GM20431 (cell line): ENCODE results near the gene RAX2.

Experiments used
- in situ Hi-C: fragments of 300-500 bp; cut with MseI, MboI; formaldehyde crosslinking; loops from one replicate; pipeline ENCODE4 v1.15.0; 2020; ENCODE audit warnings: low sequenced_read_pairs; ENCODE audit not compliant: unreplicated experiment

RAX2 gene

DNA sequence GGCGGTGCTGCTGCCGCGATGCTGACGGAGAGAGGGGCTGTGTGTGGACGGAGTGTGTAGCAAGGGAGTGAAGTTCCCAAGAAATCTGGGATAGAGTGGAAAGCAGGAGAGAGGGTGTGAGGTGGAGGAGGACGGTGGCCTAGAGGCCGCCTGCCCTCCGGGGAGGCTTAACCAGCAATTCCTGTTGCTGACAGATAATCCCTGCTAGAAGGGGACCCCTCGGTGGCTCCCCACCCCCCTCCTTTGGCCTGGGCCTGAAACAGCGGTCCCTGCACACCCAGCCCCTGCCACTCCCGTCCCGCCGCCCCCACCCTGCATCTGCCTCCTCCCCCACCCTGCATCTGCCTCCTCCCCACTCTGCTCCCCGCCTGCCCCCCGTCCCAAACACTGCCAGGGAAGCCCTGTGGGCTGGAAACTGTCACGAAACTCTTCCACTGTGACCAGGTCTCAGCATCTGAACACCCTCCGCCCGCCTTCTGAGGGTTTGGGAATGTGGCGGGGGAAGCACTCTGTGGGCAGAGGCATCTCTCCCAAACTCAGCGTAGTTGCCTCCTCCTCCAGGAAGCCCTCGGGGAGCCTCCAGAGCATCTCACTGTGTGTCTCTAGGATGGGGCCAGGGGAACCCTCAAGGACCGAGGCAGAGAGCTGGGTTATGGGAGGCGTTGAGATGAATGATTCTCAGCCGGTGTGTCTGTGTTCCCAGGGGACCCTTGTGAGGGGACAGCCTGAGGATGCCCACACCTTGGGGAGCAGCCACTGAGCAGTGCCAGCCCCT, 31.3 kb upstream of the RAX2 start:
- in situ Hi-C loops, result no loop called here

DNA sequence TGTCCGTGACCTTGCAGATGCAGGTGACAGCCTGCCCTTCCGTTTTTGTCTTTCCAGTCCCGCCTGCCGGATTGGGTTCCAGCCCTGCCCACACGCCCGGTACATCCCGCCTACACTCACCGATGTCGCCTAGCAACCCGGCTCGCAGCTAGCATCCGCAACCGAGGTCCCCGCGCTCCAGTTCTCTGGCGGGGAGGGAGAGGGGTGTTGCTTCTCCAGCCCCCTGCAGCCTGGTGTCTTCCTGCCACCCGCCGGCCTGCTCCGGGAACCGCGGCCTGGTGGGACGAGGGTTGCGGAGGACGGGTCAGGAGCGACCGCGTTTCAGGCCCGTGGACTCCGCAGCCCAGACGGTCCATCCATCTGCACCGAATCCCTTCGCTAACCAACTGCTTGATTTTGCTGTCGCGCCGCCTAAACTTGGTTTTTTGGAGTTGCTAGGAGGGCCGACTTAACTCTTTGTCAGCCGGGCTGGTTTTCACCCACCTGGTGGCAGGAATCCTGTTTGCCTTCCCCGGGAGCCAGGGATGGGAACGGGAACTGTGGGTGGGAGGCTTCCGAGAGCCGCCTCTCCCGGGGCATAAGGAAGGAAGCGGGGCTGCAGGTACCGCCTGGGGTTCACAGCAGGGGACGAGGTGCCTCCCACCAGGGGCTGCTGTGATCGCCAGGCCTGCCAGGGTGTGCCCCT, 29.5 kb upstream of the RAX2 start:
- in situ Hi-C loops, result no loop called here

DNA sequence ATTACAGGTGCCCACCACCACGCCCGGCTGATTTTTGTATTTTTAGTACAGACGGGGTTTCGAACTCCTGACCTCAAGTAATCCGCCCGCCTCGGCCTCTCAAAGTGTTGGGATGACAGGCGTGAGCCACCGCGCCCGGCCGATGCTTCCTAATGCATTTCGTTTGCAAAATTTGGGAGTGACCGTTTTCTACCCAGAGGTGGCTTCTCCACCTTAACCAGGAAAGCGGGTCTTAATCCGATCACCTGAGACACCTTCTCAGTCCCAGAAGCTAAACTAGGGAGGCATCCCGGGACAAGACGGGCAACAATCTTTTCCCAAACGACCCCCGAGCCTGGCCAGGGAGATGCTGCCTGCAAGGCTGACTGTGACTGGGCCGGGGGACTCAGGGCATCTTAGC, 29.0 kb upstream of the RAX2 start:
- in situ Hi-C loops, result no loop called here

DNA sequence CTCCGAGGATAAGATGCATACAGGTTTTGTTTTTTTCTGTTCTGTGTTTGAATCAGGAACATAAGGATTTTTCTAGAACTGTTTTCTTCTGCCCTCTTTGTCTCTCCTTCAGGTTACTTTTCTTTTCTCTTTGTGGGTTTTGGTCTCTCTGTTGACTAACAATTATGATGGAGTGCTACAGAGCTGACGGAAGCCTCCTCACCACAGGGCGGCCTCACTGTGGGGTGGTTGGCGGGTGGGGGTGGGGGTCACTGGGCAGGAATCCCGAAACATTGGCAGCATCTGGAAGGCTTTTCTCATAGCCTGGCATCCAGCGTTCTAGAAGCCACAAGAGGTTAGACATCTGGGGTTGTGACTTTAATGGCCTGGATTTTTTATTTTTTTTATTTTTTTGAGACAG, 26.1 kb upstream of the RAX2 start:
- in situ Hi-C loops, result no loop called here

DNA sequence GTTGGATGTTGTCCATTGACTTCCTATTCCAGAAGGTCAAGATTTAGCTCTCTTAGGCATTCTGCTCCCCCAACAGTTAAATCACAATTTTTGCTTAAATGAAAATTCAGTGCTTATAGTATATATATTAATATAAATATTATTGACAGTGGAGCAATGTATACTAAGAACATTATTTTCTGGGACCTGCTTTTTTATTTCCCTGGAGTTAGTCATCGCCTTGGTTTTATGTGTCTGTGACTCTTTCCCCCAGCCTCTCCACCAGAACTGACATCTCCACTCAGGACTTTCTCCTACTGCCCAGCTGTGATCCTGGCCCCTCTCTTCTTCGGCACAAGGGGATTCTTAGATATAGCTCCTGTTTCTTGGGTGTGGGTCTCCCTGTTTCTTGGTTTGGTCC, 24.3 kb upstream of the RAX2 start:
- in situ Hi-C loops, result no loop called here

DNA sequence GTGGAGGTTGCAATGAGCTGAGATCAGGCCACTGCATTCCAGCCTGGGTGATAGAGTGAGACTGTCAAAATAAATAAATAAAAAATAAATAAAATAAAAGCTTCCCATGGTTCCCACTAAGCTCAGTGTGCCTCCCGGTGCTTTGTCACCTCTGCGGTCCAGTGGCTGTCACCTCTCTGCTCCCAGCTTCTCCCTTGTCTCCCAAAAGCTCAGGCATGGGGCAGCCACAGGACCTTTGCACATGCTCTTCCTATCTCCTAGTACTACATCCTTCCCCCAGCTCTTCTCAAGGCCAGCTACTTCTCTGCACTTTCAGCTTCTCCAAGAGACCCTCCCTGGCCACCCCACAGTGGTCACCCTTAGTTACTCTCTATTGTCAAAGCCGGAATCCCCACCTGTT, 21.8 kb upstream of the RAX2 start:
- in situ Hi-C loops, result no loop called here

DNA sequence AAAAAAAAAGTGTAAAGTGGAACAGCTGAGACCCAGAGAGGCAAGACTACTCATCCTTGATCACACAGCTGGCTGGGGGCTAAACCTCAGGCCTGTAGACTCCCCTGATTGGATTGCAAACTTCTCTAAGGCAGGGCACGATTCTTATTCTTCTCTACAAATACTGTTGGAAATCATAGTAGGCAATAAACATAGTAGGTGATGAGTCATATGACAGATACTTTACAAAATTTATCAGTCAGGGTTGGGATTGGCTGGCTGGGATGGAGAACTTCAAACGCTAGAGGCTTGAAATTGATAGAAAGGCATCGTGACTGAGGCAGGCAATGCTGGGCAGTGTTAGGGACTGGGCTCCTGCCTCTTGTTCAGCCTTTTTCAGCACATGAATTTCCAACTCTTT, 20.1 kb upstream of the RAX2 start:
- in situ Hi-C loops, result no loop called here

DNA sequence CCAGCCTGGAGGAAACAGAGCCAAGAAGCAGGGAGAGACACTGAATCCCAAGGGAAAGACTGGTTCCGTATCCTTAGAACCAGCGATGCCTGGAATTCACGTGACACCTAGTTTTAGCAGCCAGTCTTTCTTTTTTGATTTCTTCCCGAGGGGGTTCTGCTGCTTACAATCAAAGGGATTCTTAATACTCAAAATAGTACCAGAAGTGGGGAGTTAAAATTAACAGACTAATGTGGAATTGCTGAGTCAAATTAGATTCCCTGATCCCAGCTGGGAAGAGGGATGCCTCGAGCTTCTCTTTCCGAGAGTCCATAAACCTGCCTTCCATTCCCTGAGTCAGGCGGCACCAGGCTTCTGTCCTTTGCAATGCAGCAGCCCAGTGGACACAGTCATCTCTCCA, 18.9 kb upstream of the RAX2 start:
- in situ Hi-C loops, result no loop called here

DNA sequence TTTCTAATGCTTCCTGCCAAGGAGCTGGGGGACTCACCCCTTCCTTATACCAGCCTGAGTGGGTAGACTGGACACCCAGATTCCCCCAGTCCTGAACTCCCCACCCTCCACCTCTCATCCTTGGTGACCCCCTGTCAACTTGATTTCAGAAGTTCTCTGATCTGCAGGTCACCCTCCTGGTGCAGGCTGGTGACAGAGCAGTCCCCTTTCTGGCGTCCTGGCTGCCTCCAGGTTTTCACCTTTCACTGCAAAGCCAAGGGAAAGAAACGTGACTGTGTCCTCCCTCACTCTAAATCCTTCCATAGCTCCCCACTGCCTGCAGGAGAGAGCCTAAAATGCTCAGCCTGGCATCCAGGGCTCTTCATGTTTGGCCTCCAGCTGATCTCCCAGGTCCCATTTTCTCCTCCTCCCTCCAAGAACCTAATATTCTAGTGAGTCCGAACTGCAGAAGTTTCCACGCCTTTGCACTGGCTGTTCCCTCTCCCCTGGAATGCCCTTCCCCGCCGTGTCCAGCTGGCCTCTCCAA, 18.2 kb upstream of the RAX2 start:
- in situ Hi-C loops, result no loop called here

DNA sequence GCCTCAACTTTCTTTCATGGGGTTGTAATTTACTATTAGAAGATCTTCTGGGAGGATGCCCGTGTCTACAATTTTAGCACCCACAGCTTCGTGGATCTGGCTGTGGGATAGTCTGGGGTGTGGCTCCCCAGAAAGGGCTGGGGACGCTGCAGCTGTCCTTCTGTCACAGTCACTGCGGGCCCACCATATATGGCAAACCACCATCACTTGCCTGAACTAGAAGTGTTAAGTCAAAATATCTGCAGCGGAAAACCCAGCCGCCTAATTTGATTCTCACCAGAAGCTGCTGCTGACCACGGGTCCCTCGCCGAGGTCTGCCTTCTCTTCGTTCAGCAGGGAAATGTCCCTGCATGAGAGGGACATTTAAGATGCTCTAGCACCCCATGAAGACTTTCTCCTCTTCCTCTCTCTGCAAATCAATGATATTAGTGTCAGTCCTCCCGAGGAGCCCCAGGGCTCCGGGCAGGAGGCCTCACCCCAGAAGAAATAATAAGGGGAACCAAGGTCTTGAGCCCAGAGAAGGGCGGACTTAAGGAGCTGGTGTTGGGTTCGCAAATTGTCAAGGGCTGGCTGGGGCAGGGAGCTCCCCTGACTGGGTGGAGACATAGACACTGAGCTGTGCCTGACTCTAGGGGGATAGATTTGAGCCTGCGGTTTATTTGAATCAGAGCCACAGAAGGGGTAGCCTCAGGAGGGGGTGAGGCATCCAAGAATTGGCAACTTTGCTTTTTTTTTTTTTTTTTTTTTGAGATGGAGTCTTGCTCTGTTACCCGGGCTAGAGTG, 17.2 kb upstream of the RAX2 start:
- in situ Hi-C loops, result no loop called here

DNA sequence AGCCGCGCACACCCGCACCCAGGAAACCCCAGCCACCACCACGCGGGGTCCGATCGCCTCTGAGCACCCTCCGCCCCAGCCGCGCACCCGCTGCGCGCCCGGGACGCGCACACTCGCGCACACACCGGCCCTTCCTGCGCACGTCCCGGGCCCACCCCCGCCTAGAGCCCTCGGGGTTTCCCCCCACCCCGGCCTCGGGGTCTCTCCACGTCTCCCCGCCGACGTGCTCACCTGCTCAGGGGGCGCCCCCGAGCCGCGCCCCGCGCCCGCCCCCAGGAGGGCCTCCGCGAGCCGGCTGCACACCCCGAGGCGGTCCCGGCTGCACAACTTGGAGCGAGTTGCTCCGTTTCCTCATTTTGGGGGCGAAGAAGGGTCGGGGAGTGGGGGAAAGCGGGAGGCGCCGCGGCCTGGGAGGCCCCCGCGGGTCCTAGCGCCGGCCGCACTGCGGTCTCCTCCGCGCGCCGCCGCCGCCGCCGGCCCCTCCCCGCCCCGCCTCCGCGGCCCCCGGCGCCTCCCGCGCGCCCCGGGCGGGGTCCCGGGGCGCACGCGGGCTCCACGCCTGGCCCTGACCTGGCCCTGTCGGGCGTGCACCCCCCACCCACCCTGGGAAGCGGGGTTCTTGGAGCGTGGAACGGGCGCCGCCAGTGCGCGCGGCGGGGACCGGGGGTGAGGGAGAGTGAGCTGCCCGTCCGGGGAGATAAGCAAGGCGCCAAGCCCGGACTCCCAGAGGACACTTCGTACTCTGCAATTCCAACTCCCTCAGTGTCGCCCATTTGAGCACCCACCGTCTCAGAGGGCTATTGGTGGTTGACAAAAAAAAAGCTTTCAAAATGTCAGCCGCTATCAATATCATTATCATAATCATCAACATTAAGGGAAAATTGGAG, 14.2 kb upstream of the RAX2 start, which contains the start of gene MATK:
TSS of gene MATK (minus strand) at position 444 of the 887 bp plus-strand sequence. CDS start 1,246 bp downstream, outside the sequence.
- in situ Hi-C loops, result no loop called here

DNA sequence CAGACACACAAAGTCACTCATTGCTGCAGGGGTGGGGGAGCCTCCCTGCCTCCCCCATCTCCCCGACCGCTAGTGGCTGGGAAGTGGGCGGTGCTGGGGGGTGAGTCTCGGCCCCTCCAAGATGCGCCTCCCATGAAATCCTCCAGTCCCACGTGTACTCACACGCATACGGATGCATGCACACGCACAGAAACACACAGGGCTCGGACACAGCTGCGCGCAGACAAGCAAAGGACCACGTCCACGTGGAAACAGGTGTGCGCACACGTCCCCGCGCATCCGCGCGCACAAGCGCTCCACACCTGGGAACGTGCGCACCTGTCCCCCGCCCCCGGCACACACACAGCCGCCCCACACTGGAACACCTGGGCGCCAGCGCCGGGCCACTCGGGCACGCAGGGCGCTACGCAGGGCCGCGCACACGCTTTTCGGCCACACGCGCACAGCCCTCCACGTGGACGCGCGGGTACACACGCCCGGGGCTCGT, 13.5 kb upstream of the RAX2 start:
- in situ Hi-C loops, result no loop called here

DNA sequence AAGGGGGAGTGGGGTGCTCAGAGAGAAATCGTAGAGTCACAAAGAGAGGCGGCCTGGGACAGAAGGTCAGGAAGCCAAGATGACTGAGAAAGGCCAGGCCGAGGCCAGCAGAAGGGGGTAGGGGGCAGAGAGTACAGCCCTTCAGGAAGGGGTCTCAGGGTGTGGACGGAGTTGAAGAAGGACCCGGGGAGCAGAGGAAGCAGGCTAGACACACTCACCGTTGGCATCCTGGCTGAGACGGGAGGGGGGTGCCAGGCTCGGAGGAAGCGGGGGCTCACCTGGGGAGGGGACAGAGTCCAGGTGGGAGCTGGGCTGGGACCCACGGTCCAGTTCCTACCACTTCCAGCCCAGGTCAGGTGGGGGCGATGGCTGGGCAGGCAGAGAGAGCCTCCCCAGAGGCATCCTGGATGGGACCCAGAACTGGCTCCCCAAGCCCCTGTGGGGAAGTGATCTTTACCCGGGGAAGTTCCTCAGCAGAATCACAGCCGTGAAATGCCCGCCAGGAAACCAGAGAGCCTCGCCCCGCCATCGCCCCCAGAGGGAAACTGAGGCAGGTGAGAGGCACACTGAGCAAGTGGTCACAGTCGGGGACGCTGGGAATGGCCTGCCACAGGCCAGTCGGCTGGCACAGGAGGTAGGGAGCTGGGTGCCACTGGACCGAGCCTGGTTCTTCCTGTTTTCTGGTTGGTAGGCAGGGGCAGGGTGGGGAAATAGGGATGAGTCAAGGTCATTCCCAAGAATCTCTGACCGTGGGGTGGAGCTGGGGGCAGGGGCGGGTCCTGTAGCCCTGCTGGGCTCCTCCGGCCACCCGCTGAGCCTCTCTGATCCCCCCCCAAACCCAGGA, 12.8 kb upstream of the RAX2 start:
- in situ Hi-C loops, result no loop called here

DNA sequence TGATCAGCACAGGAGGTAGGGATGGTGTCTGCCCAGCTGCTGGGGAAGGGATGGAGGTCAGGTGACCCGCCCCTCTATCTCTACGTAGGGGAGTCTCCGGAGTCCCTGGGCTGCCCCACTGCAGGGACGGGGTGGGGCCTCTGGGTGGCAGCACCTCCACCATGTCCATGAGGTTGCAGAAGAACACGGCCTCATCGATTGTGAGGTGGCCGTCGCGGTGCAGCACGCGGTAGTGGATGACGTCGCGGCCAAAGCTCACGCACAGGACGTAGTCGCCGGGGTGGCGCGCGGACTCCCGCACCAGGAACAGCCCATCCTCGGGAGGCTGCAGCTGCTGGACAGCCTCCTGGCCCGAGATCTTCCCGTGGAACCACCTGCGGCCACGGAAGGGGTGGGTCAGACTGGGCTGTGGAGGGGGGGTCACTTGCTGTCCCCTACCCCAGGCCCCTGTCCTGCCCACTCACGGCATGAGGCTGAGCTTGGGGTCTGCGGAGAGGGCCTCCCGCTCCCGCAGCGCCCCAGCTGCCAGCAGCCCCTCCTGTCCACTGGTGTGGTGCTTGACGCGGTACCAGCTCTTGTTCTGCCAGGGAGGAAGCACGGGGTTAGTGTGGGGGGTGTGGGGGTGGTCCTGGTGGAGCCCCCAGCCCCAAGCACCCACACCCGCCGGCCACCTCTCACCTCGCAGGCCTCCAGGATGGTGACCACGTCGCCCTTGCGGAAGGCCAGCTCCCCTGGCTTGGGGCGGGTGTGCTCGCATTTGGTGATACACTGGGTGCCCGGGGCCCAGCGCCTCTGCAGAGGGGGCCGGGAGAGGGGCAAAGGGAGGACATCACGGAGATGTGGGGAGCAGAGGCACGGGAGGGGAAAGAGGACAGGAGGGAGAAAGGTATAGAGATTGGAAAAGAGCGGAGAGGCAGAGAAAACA, 11.9 kb upstream of the RAX2 start:
- in situ Hi-C loops, result no loop called here

DNA sequence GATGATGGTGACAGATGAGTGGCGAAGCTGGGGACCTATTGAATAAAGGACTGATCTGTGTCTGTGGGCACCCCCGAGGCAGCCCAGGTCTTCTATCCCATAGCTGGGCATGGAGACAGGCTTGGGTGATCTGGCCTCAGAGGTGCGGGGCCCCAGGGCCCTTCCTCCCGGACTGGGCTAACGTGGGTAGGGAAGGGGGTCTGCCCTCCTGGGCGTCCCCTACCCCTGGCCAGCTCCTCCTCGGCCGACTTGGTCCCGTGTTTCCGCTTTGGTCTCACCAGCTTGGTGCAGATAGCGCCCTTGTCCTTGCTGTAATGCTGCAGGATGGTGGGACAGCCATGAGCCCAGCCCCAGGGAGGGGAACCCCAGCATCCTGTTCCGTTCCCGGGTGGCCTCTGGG, 10.9 kb upstream of the RAX2 start:
- in situ Hi-C loops, result no loop called here

DNA sequence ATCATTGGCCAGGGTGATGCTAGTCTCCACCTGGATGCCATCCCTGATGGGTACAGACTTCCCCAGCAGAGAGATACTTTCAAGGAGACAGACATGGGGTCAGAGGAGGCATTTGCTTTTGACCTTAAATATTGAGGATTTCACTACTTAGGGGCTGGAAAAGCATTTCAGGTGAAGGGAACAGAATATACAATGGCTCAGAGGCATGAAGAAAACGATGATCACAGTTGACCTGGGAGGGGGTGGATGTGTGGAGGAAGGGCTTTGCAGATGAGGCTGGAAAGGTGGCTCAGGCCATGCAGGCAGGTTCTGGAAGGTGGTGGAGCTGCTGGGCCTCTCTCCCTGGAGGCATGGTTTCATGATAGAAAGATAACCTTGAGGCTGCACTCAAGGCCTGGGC, 10.3 kb upstream of the RAX2 start:
- in situ Hi-C loops, result no loop called here

DNA sequence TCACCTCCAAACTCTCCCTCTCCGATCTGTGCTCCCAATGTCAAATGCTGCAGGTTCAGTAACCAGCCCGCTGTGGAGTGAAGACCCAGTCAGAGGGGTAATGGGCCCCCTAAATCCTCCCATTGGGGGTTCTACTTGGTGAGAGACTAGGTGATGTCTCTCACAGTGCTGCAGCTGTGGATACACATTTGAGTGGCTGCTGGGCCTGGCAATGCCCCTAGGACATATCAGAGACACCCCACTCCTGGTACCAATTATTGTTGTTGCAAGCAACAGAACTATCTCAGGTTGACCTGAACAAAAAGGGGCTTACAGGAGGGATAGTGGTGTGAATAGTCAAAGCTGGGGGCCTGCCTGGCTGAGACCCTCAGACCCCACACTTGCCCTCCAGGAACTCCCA, 9.6 kb upstream of the RAX2 start:
- in situ Hi-C loops, result no loop called here

DNA sequence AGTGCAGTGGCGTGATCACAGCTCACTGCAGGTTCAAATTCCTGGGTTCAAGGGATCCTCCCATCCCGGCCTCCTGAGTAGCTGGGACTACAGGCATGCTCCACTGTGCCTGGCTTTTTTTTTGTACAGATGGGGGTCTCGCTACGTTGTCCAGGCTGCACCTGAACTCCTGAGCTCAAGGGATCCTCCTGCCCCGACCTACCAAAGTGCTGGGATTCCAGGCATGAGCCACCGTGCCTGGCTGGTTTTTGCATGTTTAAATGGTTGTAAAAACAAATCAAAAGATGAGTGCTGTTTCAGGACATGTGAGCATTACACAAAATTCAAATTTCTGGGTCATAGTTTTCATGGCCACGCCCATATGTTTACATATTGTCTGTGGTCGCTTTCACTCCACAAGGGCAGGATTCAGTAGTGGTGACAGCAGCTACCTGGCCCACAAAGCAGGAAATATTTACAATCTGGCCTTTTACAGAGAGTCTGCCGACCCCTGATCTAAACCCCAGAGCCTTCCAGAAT, 8.8 kb upstream of the RAX2 start:
- in situ Hi-C loops, result no loop called here
